HepG2 (cell line): ENCODE data around the gene SYT1. TPM values are rescaled to one million over a fixed set of nuclear protein-coding genes. Genes with fewer than 3 reads are reported as not detected.

ENCODE experiments used
- ATAC-seq: fragments of 200-7000 bp; cut with Tn5 transposase; 3 replicates; pipeline ENCODE4 v1.9.1; 2020; ENCODE audit warnings: mild to moderate bottlenecking, moderate library complexity
- BruUV-seq: library from RNA; stranded (reverse); fragments of 400-500 nt; replicated peaks from 2 replicates; lab custom pipeline; 2021; lab: Mats Ljungman, UMichigan
- CTCF ChIA-PET: fragments of 300-600 bp; formaldehyde crosslinking; extraction: SDS; loops from one replicate; lab custom pipeline; 2021; ENCODE audit warnings: low total read pairs, inconsistent platforms, low intra/inter-chr PET ratio; lab: Yijun Ruan, JAX
- POLR2A ChIA-PET: fragments of 350-600 bp; sonication (Branson Sonifier 250); formaldehyde crosslinking; loops from one replicate; lab custom pipeline; 2020; ENCODE audit warnings: antibody characterized with exemption, inconsistent platforms; lab: Yijun Ruan, JAX
- DNase-seq: peaks from one replicate; pipeline ENCODE4 v3.0.0-alpha.2; 2015; ENCODE audit warnings: low spot score
- FAIRE-seq: peaks from 3 replicates; lab custom pipeline; 2011; peaks lifted over from hg19 to GRCh38; lab: Jason Lieb, UNC
- H2AFZ ChIP-seq: one replicate; pipeline ENCODE4 v1.6.1; 2011; ENCODE audit warnings: low read length, inconsistent platforms
- H3K27ac ChIP-seq: fragments of 300-600 bp; 3 replicates; pipeline ENCODE4 v1.8.0; 2011; ENCODE audit warnings: mixed run types, mild to moderate bottlenecking, mixed read lengths, low read length, inconsistent platforms; ENCODE audit not compliant: insufficient read depth; ENCODE audit errors: extremely low read length
- H3K27me3 ChIP-seq, 2 experiments: fragments of 200-600 bp in 1 of 2; 2 replicates in 1 of 2; 3 replicates in 1 of 2; pipeline versions ENCODE4 v1.6.0 to v1.8.0; 2011; ENCODE audit warnings: low read length in 2 of 2, mild to moderate bottlenecking in 2 of 2, moderate library complexity in 2 of 2, inconsistent platforms in 1 of 2; ENCODE audit not compliant: insufficient read depth in 2 of 2, control insufficient read depth in 1 of 2
- H3K36me3 ChIP-seq, 2 experiments: fragments of 200-600 bp in 1 of 2; replicated peaks in 1 of 2; 2 replicates in 1 of 2; 3 replicates in 1 of 2; pipeline versions ENCODE4 v1.5.1 to v1.8.0; 2011; ENCODE audit warnings: low read length in 2 of 2, inconsistent platforms in 1 of 2; ENCODE audit not compliant: insufficient read depth in 2 of 2, control insufficient read depth in 1 of 2
- H3K4me1 ChIP-seq: 2 replicates; pipeline ENCODE4 v1.5.1; 2012; ENCODE audit warnings: low read length, inconsistent platforms; ENCODE audit not compliant: insufficient read depth
- H3K4me2 ChIP-seq: 2 replicates; pipeline ENCODE4 v1.6.0; 2011; ENCODE audit warnings: low read depth, low read length, inconsistent platforms
- H3K4me3 ChIP-seq, 3 experiments: fragments of 200-600 bp in 1 of 3; sonication (generic), shearing (Covaris generic) in 1 of 3; replicated peaks in 1 of 3; 2 replicates each; pipeline ENCODE4 v1.5.1; 2011 to 2016; ENCODE audit warnings: low read length in 3 of 3, inconsistent platforms in 2 of 3, low read depth in 2 of 3, mild to moderate bottlenecking in 2 of 3, control low read depth in 1 of 3, mixed read lengths in 1 of 3; ENCODE audit not compliant: insufficient read depth in 1 of 3
- H3K79me2 ChIP-seq: one replicate; pipeline ENCODE4 v1.6.1; 2011; ENCODE audit warnings: low read length, inconsistent platforms; ENCODE audit not compliant: insufficient read depth
- H3K9ac ChIP-seq: 2 replicates; pipeline ENCODE4 v1.6.0; 2011; ENCODE audit warnings: mild to moderate bottlenecking, low read depth, low read length, inconsistent platforms; ENCODE audit not compliant: insufficient read depth
- H3K9me3 ChIP-seq: 2 replicates; pipeline ENCODE4 v1.5.1; 2012; ENCODE audit warnings: mild to moderate bottlenecking, low read length
- H4K20me1 ChIP-seq: 2 replicates; pipeline ENCODE4 v1.6.0; 2011; ENCODE audit warnings: inconsistent platforms, mild to moderate bottlenecking, low read length, moderate library complexity; ENCODE audit not compliant: insufficient read depth
- FOSL1 ChIP-seq: sonication (generic); formaldehyde crosslinking; IDR thresholded peaks from 2 replicates; pipeline ENCODE4 v1.9.0; 2021; ENCODE audit warnings: missing genetic modification reagents, borderline replicate concordance
- MED8 ChIP-seq: sonication (generic); formaldehyde crosslinking; IDR thresholded peaks from 2 replicates; pipeline ENCODE4 v1.8.1; 2023; ENCODE audit warnings: mild to moderate bottlenecking, missing genetic modification reagents; ENCODE audit not compliant: insufficient replicate concordance
- NKX3-1 ChIP-seq: sonication (generic); formaldehyde crosslinking; IDR thresholded peaks from 2 replicates; pipeline ENCODE4 v1.5.0; 2020; ENCODE audit warnings: missing genetic modification reagents
- SNRNP70 ChIP-seq: fragments of 200-400 bp; formaldehyde crosslinking; IDR thresholded peaks from 2 replicates; pipeline ENCODE4 v1.6.1; 2017; ENCODE audit warnings: mild to moderate bottlenecking, low read depth, low read length, moderate library complexity
- ZBTB3 ChIP-seq: sonication (generic); formaldehyde crosslinking; IDR thresholded peaks from 2 replicates; pipeline ENCODE4 v1.4.0; 2020; ENCODE audit warnings: low read depth, mild to moderate bottlenecking, moderate library complexity, missing genetic modification reagents, borderline replicate concordance
- ZBTB8A ChIP-seq: sonication (generic); formaldehyde crosslinking; IDR thresholded peaks from 2 replicates; pipeline ENCODE4 v1.4.0; 2020; ENCODE audit warnings: mild to moderate bottlenecking, low read depth, missing genetic modification reagents, borderline replicate concordance
- ZFP36 ChIP-seq: fragments of 150-350 bp; IDR thresholded peaks from 2 replicates; pipeline ENCODE4 v1.6.1; 2018; ENCODE audit warnings: borderline replicate concordance, low read length, low read depth; ENCODE audit not compliant: partially characterized antibody
- ZFP90 ChIP-seq: sonication (generic); formaldehyde crosslinking; IDR thresholded peaks from 2 replicates; pipeline ENCODE4 v1.8.0; 2022; ENCODE audit warnings: missing genetic modification reagents, mild to moderate bottlenecking, inconsistent platforms, borderline replicate concordance
- ZNF143 ChIP-seq: sonication (generic); formaldehyde crosslinking; IDR thresholded peaks from 2 replicates; pipeline ENCODE4 v1.4.0; 2020; ENCODE audit warnings: missing genetic modification reagents
- ZSCAN22 ChIP-seq: sonication (generic); formaldehyde crosslinking; IDR thresholded peaks from 2 replicates; pipeline ENCODE4 v1.4.0; 2020; ENCODE audit warnings: mild to moderate bottlenecking, missing genetic modification reagents
- ZSCAN30 ChIP-seq: sonication (generic); formaldehyde crosslinking; IDR thresholded peaks from 2 replicates; pipeline ENCODE4 v1.5.0; 2020; ENCODE audit warnings: mild to moderate bottlenecking, missing genetic modification reagents
- WGBS: methylation state at CpG from one replicate; pipeline ENCODE4 v1.1.6; 2017; ENCODE audit warnings: low lambda C conversion rate; 5-methylcytosine and 5-hydroxymethylcytosine counted together
- in situ Hi-C: cut with HindIII; loops from 2 replicates; pipeline ENCODE4 v1.10.0; 2017; ENCODE audit warnings: low pct_unique_long_range_greater_than_20kb; ENCODE audit not compliant: extremely low pct_ligation_motif_present
- intact Hi-C: fragments of 100-400 bp; cut with micrococcal nuclease; formaldehyde crosslinking; loops from one replicate; pipeline ENCODE4 v1.10.0; 2022; ENCODE audit not compliant: unreplicated experiment
- polyA plus RNA-seq, 8 experiments: library from polyadenylated mRNA; depleted of rRNA in 3 of 8; stranded (reverse) in 7 of 8; unstranded in 1 of 8; fragments of >200 nt; fragmentation: Illumina TruSeq in 4 of 8; extraction: Trizol in 4 of 8; gene quantifications; 2 replicates each; pipeline versions ENCODE4 v1.2.1 to v1.2.3, GENCODE V29; 2011 to 2016; ENCODE audit warnings: low read depth in 4 of 8, missing spikeins in 1 of 8, mixed read lengths in 1 of 8; ENCODE audit not compliant: insufficient read depth in 1 of 8
- total RNA-seq, 5 experiments: library from RNA; depleted of rRNA; stranded (reverse); fragments of >200 nt; fragmentation: Illumina TruSeq; extraction: Trizol; gene quantifications; 2 replicates each; pipeline ENCODE4 v1.2.3, GENCODE V29; 2016; ENCODE audit warnings: low read depth in 1 of 5
- TF ChIP-seq, protein P1 (sequence below): sonication (generic); formaldehyde crosslinking; conservative IDR thresholded peaks from 2 replicates; pipeline ENCODE4 v1.8.0; 2022; ENCODE audit warnings: low read depth, missing genetic modification reagents
- TF ChIP-seq, protein P2 (sequence below): sonication (generic); formaldehyde crosslinking; IDR thresholded peaks from 2 replicates; pipeline ENCODE4 v1.4.0; 2020; ENCODE audit warnings: missing genetic modification reagents
- TF ChIP-seq, protein P3 (sequence below): sonication (generic); formaldehyde crosslinking; IDR thresholded peaks from 2 replicates; pipeline ENCODE4 v1.4.0; 2020; ENCODE audit warnings: missing genetic modification reagents

The SYT1 gene
- total and polyA plus RNA-seq, 2 of the 13 experiments (the other 11 are each of a cell fraction or from before 2014, with no cell fraction given), result not detected

DNA sequence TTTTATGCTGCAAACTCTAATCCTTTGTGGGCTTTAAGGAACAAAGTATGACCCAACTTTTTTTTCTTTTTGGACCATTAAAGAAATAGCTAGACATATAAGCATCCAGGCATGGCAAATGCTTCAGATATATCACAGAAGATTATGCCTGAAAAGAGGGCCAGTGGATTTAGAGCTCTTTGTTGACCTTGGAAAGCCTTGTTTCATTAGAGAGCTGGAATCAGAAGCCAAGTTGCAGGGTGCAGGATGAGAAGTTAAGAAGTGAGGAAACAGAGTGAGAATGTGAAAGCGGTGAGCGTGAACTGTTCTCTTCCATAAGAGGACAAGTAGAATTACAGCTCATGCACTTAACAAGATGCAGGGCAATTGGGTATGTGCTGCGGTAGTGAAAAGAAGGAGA, 373.7 kb downstream of the SYT1 start:
- H3K9ac ChIP-seq, result no peak overlapping the region
- no peaks in the 10 kb centered on the region for H4K20me1 ChIP-seq
- in situ Hi-C loops, result no loop called here
- DNase-seq (no peak), FAIRE-seq (no peak), ATAC-seq (no peak)
- H3K4me3 ChIP-seq, result no peak overlapping the region
- TF ChIP-seq, protein P1, sequence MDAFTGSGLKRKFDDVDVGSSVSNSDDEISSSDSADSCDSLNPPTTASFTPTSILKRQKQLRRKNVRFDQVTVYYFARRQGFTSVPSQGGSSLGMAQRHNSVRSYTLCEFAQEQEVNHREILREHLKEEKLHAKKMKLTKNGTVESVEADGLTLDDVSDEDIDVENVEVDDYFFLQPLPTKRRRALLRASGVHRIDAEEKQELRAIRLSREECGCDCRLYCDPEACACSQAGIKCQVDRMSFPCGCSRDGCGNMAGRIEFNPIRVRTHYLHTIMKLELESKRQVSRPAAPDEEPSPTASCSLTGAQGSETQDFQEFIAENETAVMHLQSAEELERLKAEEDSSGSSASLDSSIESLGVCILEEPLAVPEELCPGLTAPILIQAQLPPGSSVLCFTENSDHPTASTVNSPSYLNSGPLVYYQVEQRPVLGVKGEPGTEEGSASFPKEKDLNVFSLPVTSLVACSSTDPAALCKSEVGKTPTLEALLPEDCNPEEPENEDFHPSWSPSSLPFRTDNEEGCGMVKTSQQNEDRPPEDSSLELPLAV, result no peak
- no peak for TF ChIP-seq ZBTB8A (CRISPR knock-in tag)
- no peak for TF ChIP-seq ZBTB3 (CRISPR knock-in tag)
- no peak for TF ChIP-seq FOSL1 (CRISPR knock-in tag)
- no peak for TF ChIP-seq SNRNP70
- no peak for TF ChIP-seq ZNF143 (CRISPR knock-in tag)
- TF ChIP-seq, protein P2, sequence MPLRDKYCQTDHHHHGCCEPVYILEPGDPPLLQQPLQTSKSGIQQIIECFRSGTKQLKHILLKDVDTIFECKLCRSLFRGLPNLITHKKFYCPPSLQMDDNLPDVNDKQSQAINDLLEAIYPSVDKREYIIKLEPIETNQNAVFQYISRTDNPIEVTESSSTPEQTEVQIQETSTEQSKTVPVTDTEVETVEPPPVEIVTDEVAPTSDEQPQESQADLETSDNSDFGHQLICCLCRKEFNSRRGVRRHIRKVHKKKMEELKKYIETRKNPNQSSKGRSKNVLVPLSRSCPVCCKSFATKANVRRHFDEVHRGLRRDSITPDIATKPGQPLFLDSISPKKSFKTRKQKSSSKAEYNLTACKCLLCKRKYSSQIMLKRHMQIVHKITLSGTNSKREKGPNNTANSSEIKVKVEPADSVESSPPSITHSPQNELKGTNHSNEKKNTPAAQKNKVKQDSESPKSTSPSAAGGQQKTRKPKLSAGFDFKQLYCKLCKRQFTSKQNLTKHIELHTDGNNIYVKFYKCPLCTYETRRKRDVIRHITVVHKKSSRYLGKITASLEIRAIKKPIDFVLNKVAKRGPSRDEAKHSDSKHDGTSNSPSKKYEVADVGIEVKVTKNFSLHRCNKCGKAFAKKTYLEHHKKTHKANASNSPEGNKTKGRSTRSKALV (CRISPR knock-in tag), result no peak
- TF ChIP-seq, protein P3, sequence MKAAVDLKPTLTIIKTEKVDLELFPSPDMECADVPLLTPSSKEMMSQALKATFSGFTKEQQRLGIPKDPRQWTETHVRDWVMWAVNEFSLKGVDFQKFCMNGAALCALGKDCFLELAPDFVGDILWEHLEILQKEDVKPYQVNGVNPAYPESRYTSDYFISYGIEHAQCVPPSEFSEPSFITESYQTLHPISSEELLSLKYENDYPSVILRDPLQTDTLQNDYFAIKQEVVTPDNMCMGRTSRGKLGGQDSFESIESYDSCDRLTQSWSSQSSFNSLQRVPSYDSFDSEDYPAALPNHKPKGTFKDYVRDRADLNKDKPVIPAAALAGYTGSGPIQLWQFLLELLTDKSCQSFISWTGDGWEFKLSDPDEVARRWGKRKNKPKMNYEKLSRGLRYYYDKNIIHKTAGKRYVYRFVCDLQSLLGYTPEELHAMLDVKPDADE, result no peak
- no peak for TF ChIP-seq MED8 (CRISPR knock-in tag)
- TF ChIP-seq ZFP36, result no peak
- TF ChIP-seq ZSCAN30 (CRISPR knock-in tag), result no peak
- no peak for TF ChIP-seq NKX3-1
- no peak for TF ChIP-seq ZFP90 (CRISPR knock-in tag)
- no peak for TF ChIP-seq ZSCAN22
- H3K9me3 ChIP-seq, result no peaks in the 10 kb centered on the region
- H2AFZ ChIP-seq, result no peak overlapping the region
- H3K4me2 ChIP-seq, result no peak overlapping the region
- no peaks in the 10 kb centered on the region for H3K27me3 ChIP-seq
- H3K4me1 ChIP-seq, result no peaks in the 10 kb centered on the region
- no peaks in the 10 kb centered on the region for H3K79me2 ChIP-seq
- H3K36me3 ChIP-seq, result no peaks in the 10 kb centered on the region
- BruUV-seq, result no TSS peak
- POLR2A ChIA-PET, result no interaction called here
- 33% methylated on average over 3 of the region's 3 CpGs for WGBS
- intact Hi-C loops, result no loop called here
- H3K27ac ChIP-seq, result no peak overlapping the region
- CTCF ChIA-PET, result no interaction called here
